ENCODE results near the gene SARDH.

- TF ChIP-seq CTCF (optimal IDR thresholded peaks at IDR 0.05 in 1 of 3, IDR thresholded peaks at IDR 0.05 in 1 of 3, conservative IDR thresholded peaks at IDR 0.05 in 1 of 3; ENCODE audit: extremely low read depth in 1 of 3, insufficient read depth in 2 of 3, low read length in 3 of 3): no peak
- TF ChIP-seq EZH2 (IDR thresholded peaks at IDR 0.05; ENCODE audit: low read length): peak; percentile 68
Observed at GRCh38 chr9:133658442-133659431, 79.4 kb downstream of the SARDH start.

All from keratinocyte (primary cell).